SU-DHL-6 (cell line): ENCODE results near the gene SLC47A2.
"Not testable (repeated sequence)": the region's sequence is repeated elsewhere in the genome, so short reads cannot be mapped to it uniquely, and the experiment has no call there.

ENCODE experiments used
- H2AFZ ChIP-seq: fragments of 200-600 bp; sonication (generic); 2 replicates; pipeline ENCODE4 v1.6.1; 2014; ENCODE audit warnings: low read depth, mild to moderate bottlenecking, moderate library complexity, mixed read lengths, antibody characterized with exemption, low read length; ENCODE audit not compliant: severe bottlenecking
- H3F3A ChIP-seq: fragments of 200-600 bp; shearing (Covaris generic); 2 replicates; pipeline ENCODE4 v1.6.0; 2016; ENCODE audit warnings: antibody characterized with exemption, mild to moderate bottlenecking; ENCODE audit not compliant: insufficient read depth
- H3K27ac ChIP-seq: fragments of 200-600 bp; sonication (generic); 2 replicates; pipeline ENCODE4 v1.5.1; 2016; ENCODE audit warnings: low read depth, mild to moderate bottlenecking, low read length, moderate library complexity, mixed read lengths
- H3K27me3 ChIP-seq: fragments of 200-600 bp; sonication (generic), shearing (Covaris generic); 2 replicates; pipeline ENCODE4 v1.6.0; 2014; ENCODE audit warnings: mild to moderate bottlenecking, low read length
- H3K36me3 ChIP-seq: fragments of 200-600 bp; sonication (generic); 2 replicates; pipeline ENCODE4 v1.6.1; 2014; ENCODE audit warnings: mild to moderate bottlenecking, low read length, mixed read lengths
- H3K4me2 ChIP-seq: fragments of 300-600, 200-600 bp; shearing (Covaris generic), sonication (generic); 2 replicates; pipeline ENCODE4 v1.6.0; 2014; ENCODE audit warnings: low read length, low read depth, mild to moderate bottlenecking; ENCODE audit not compliant: poor library complexity, severe bottlenecking
- H3K4me3 ChIP-seq: fragments of 200-600 bp; sonication (generic); 2 replicates; pipeline ENCODE4 v1.5.1; 2014; ENCODE audit warnings: antibody characterized with exemption, low read length, mild to moderate bottlenecking, mixed read lengths; ENCODE audit not compliant: insufficient read depth, poor library complexity, severe bottlenecking
- H3K79me2 ChIP-seq: fragments of 200-600 bp; sonication (generic); 2 replicates; pipeline ENCODE4 v1.6.1; 2014; ENCODE audit warnings: mild to moderate bottlenecking, low read length, moderate library complexity; ENCODE audit not compliant: insufficient read depth
- H3K9ac ChIP-seq: fragments of 200-600 bp; sonication (generic); 2 replicates; pipeline ENCODE4 v1.7.0; 2014; ENCODE audit warnings: mild to moderate bottlenecking, low read length
- H3K9me2 ChIP-seq: fragments of 200-600 bp; sonication (generic); replicated peaks from 2 replicates; pipeline ENCODE4 v1.6.1; 2014; ENCODE audit warnings: low read length; ENCODE audit not compliant: insufficient read depth
- H3K9me3 ChIP-seq: fragments of 200-600 bp; sonication (generic); 2 replicates; pipeline ENCODE4 v1.6.1; 2014; ENCODE audit warnings: low read length, mixed read lengths; ENCODE audit not compliant: insufficient read depth
- H4K20me1 ChIP-seq: fragments of 200-600 bp; sonication (generic); 2 replicates; pipeline ENCODE4 v1.6.1; 2014; ENCODE audit warnings: low read depth, mild to moderate bottlenecking, antibody characterized with exemption, low read length, moderate library complexity, mixed read lengths
- EZH2phosphoT487 ChIP-seq: fragments of 200-600 bp; sonication (generic), shearing (Covaris generic); conservative IDR thresholded peaks from 2 replicates; pipeline ENCODE4 v1.6.1; 2018; ENCODE audit warnings: mild to moderate bottlenecking, antibody characterized with exemption, low read length, moderate library complexity, mixed read lengths
- TF ChIP-seq, protein P1 (sequence below): fragments of 200-600 bp; sonication (generic); IDR thresholded peaks from one replicate; pipeline ENCODE4 v1.5.1; 2017; ENCODE audit warnings: antibody characterized with exemption, mild to moderate bottlenecking, low read length, moderate library complexity; ENCODE audit not compliant: insufficient read depth, poor library complexity, severe bottlenecking

The SLC47A2 gene

DNA sequence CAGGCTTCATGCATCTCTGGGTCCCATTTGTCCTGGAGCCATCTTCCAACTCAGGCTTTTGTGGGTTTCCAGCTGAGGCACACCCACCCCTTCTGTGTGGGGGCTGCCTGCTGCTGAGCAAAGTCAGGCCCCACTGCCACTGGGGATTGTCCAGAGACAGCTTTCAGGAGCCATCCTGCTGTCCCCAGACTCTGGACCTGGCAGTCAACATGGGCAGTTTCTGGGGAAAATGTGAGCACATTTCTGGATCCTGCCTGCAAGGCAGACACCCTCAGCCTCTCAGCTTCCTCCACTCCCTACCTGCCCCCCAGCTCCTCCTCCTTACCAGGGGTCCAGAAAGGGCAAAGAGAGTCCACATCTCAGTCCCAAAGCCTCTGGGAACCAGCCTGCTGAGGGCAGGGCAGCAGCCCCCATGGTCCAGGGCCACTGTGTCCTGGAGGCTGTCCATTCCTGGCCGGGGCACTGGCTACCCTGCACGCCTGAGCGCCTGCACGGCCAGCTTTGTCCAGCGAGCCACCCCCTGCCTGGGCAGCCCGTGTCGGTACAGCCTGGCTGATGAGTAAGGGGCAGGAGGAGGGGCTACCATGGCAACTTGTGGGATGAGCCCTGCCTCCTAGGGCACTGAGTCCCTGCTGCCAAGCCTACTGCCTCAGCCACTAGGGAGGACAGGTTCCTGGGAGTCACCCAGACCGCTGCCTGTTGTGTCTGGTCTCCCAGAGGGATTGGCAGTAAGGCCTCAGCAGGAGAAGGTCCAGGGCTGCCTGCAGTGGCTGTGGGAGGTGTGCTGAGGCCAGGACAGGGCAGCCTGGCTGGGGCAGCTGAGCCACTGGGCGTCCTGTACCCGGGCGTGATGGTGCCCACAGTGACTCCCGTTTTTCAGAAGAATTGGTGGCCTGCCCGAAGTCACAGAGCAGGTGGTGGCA, at the start of gene SLC47A2:
Gene SLC47A2, minus strand, starts transcription at position 477 of the 923 bp plus-strand sequence. Its CDS starts 29 bp downstream, at position 448.
- TF ChIP-seq, protein P1, sequence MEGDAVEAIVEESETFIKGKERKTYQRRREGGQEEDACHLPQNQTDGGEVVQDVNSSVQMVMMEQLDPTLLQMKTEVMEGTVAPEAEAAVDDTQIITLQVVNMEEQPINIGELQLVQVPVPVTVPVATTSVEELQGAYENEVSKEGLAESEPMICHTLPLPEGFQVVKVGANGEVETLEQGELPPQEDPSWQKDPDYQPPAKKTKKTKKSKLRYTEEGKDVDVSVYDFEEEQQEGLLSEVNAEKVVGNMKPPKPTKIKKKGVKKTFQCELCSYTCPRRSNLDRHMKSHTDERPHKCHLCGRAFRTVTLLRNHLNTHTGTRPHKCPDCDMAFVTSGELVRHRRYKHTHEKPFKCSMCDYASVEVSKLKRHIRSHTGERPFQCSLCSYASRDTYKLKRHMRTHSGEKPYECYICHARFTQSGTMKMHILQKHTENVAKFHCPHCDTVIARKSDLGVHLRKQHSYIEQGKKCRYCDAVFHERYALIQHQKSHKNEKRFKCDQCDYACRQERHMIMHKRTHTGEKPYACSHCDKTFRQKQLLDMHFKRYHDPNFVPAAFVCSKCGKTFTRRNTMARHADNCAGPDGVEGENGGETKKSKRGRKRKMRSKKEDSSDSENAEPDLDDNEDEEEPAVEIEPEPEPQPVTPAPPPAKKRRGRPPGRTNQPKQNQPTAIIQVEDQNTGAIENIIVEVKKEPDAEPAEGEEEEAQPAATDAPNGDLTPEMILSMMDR, result no peak
- no peak for TF ChIP-seq EZH2phosphoT487
- no peak within 1 kb of the TSS for H3K9ac ChIP-seq
- H3K4me3 ChIP-seq, result no peak within 1 kb of the TSS

DNA sequence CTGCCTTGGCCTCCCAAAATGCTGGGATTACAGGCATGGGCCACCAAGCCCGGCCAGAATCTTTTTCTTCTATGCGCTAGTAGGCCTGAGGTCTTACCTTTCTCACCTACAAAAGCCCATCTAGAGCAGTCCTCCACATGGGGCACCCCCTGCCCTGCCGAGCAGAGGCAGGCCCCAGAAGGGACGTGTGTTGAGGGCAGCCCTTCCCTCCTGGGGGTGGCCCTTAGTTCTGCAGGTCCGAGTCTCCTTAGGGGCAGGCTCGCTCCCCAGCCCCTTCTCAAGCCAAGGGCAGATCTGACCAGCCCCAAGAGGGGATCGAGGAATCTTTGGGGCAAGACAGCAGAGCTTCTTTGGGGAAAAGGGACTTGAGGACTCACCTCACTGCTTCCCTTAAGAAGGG, 49.6 kb upstream of the SLC47A2 start:
- TF ChIP-seq, protein P1, result no peak
- H3K27ac ChIP-seq, result no peak overlapping the region
- H3K4me3 ChIP-seq, result no peak overlapping the region
- no peak overlapping the region for H3K4me2 ChIP-seq
- H3K36me3 ChIP-seq, result no peaks in the 10 kb centered on the region
- H4K20me1 ChIP-seq, result no peaks in the 10 kb centered on the region
- H3K27me3 ChIP-seq, result no peaks in the 10 kb centered on the region
- no peaks in the 10 kb centered on the region for H3K9me2 ChIP-seq
- no peaks in the 10 kb centered on the region for H3K9me3 ChIP-seq
- H2AFZ ChIP-seq, result no peak overlapping the region
- H3F3A ChIP-seq, result no peaks in the 10 kb centered on the region
- H3K79me2 ChIP-seq, result no peaks in the 10 kb centered on the region
- no peak overlapping the region for H3K9ac ChIP-seq

More for the DNA sequence above, at the start of gene SLC47A2:
- H3K4me2 ChIP-seq, result no peak within 1 kb of the TSS
- H3K27ac ChIP-seq, result no peak within 1 kb of the TSS
- H3K27me3 ChIP-seq, result no peaks in the 10 kb centered on the region
- no peak within 1 kb of the TSS for H2AFZ ChIP-seq
- no peaks in the 10 kb centered on the region for H3K79me2 ChIP-seq
- no peaks in the 10 kb centered on the region for H4K20me1 ChIP-seq
- H3K36me3 ChIP-seq, result no peaks in the 10 kb centered on the region
- H3F3A ChIP-seq, result no peaks in the 10 kb centered on the region
- no peaks in the 10 kb centered on the region for H3K9me3 ChIP-seq
- H3K9me2 ChIP-seq, result no peaks in the 10 kb centered on the region

- not testable (repeated sequence) for H3K9me3 ChIP-seq, H3K4me2 ChIP-seq, H3F3A ChIP-seq, H3K27me3 ChIP-seq, H4K20me1 ChIP-seq, H3K79me2 ChIP-seq, H3K4me3 ChIP-seq, H3K27ac ChIP-seq, H3K9ac ChIP-seq, H3K9me2 ChIP-seq, H3K36me3 ChIP-seq, H2AFZ ChIP-seq
Measured at GRCh38 chr17:19763991-19764390, 47.6 kb upstream of the SLC47A2 start.

DNA sequence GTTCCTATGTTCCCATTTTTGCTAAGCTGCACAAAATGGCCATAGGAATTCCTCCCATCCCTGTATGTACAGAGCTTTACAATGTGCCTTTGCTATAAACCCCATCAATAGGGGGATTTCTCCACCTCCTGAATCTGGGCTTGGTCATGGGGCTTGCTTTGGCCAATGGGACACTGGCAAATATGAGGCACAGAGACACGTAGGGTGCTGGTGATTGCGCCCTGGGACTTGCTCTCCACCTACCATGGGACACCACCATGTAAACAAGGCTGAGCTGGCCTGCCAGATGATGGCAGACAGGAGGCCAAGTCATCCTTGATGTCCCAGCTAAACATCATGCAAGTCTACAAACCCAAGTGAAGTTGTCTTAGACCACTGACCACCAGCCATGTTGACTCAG, 47.0 kb upstream of the SLC47A2 start:
- no peak overlapping the region for H3K9ac ChIP-seq
- no peaks in the 10 kb centered on the region for H3K27me3 ChIP-seq
- H2AFZ ChIP-seq, result no peak overlapping the region
- H3K4me3 ChIP-seq, result no peak overlapping the region
- H3K9me2 ChIP-seq, result no peaks in the 10 kb centered on the region
- TF ChIP-seq, protein P1, result no peak
- no peak for TF ChIP-seq EZH2phosphoT487
- no peaks in the 10 kb centered on the region for H3F3A ChIP-seq
- no peaks in the 10 kb centered on the region for H3K9me3 ChIP-seq
- H3K27ac ChIP-seq, result no peak overlapping the region
- H3K4me2 ChIP-seq, result no peak overlapping the region
- H3K36me3 ChIP-seq, result no peaks in the 10 kb centered on the region
- H4K20me1 ChIP-seq, result no peaks in the 10 kb centered on the region
- H3K79me2 ChIP-seq, result no peaks in the 10 kb centered on the region
